ENCODE data around the gene CELSR1.

The CELSR1 gene

GRCh38 chr22:46537225-46537945 is at the start of gene CELSR1:
TSS of gene CELSR1 (minus strand) at chr22:46537620. CDS start at chr22:46537170, 450 bp downstream.
- DNase-seq (ENCODE audit: low read depth in 2 of 3, low spot score in 2 of 3): no peak

GRCh38 chr22:46587061-46587460 is 49.6 kb upstream of the CELSR1 start:
- DNase-seq (ENCODE audit: low read depth in 2 of 3, low spot score in 2 of 3): no peak

- no peak for DNase-seq (ENCODE audit: low read depth in 2 of 3, low spot score in 2 of 3)
Observed at GRCh38 chr22:46586531-46587011, 49.2 kb upstream of the CELSR1 start.

- no peak for DNase-seq (ENCODE audit: low read depth in 2 of 3, low spot score in 2 of 3)
Observed at GRCh38 chr22:46586123-46586519, 48.7 kb upstream of the CELSR1 start.

- DNase-seq (ENCODE audit: low read depth in 2 of 3, low spot score in 2 of 3): no peak
Observed at GRCh38 chr22:46585340-46586122, 48.1 kb upstream of the CELSR1 start.

GRCh38 chr22:46584081-46584921 is 46.9 kb upstream of the CELSR1 start:
- DNase-seq (ENCODE audit: low read depth in 2 of 3, low spot score in 2 of 3): no peak

- DNase-seq (ENCODE audit: low read depth in 2 of 3, low spot score in 2 of 3): no peak
Observed at GRCh38 chr22:46583571-46583970, 46.2 kb upstream of the CELSR1 start.

GRCh38 chr22:46582281-46582933 is 45.0 kb upstream of the CELSR1 start:
- no peak for DNase-seq (ENCODE audit: low read depth in 2 of 3, low spot score in 2 of 3)

- DNase-seq (ENCODE audit: low read depth in 2 of 3, low spot score in 2 of 3): no peak
Observed at GRCh38 chr22:46581538-46582244, 44.3 kb upstream of the CELSR1 start.

GRCh38 chr22:46580940-46581537 is 43.6 kb upstream of the CELSR1 start:
- no peak for DNase-seq (ENCODE audit: low read depth in 2 of 3, low spot score in 2 of 3)

- no peak for DNase-seq (ENCODE audit: low read depth in 2 of 3, low spot score in 2 of 3)
Observed at GRCh38 chr22:46579751-46580449, 42.5 kb upstream of the CELSR1 start.

GRCh38 chr22:46578824-46579561 is 41.6 kb upstream of the CELSR1 start:
- no peak for DNase-seq (ENCODE audit: low read depth in 2 of 3, low spot score in 2 of 3)

- DNase-seq (ENCODE audit: low read depth in 2 of 3, low spot score in 2 of 3): no peak
Observed at GRCh38 chr22:46578251-46578823, 40.9 kb upstream of the CELSR1 start.

GRCh38 chr22:46577368-46578249 is 40.2 kb upstream of the CELSR1 start:
- no peak for DNase-seq (ENCODE audit: low read depth in 2 of 3, low spot score in 2 of 3)

GRCh38 chr22:46576556-46577367 is 39.3 kb upstream of the CELSR1 start:
- no peak for DNase-seq (ENCODE audit: low read depth in 2 of 3, low spot score in 2 of 3)

- no peak for DNase-seq (ENCODE audit: low read depth in 2 of 3, low spot score in 2 of 3)
Observed at GRCh38 chr22:46575911-46576555, 38.6 kb upstream of the CELSR1 start.
